ENCODE results near the gene TMPRSS13. TPM values are rescaled to one million over a fixed set of nuclear protein-coding genes. Genes with fewer than 3 reads are reported as not detected.
A peak's percentile ranks its signal among the peaks of the same experiment; 100 is the strongest.

Gene TMPRSS13
- total and polyA plus RNA-seq, 2 experiments from 2014 or later, result 1.3 to 1.9 TPM

- Histone ChIP-seq H3K9me3 (ENCODE audit: low read depth) (no peaks in the 10 kb centered on the region), H2AFZ (no peak overlapping the region), H4K20me1 (ENCODE audit: insufficient read depth, poor library complexity, severe bottlenecking) (no peaks in the 10 kb centered on the region), H3K27me3 (no peaks in the 10 kb centered on the region), H3K9me2 (replicated peaks; ENCODE audit: insufficient read depth) (no peaks in the 10 kb centered on the region), H3K27ac (peak overlapping the region; percentile 68), H3K79me2 (no peaks in the 10 kb centered on the region), H3K36me3 (replicated peaks; ENCODE audit: insufficient read depth, low read depth) (no peaks in the 10 kb centered on the region), H3K4me3 (no peak overlapping the region), H3K4me2 (no peak overlapping the region), H3K4me1 (ENCODE audit: insufficient read depth) (peaks cover 20% of the 10 kb centered on the region)
- no peak for DNase-seq (ENCODE audit: low spot score)
- 94% methylated on average over 20 of the region's 20 CpGs for WGBS (ENCODE audit: low lambda C conversion rate, missing lambda C conversion rate)
- TF ChIP-seq CTCF (IDR thresholded peaks at IDR 0.05; ENCODE audit: poor library complexity) (no peak), EZH2phosphoT487 (IDR thresholded peaks at IDR 0.05; ENCODE audit: low read depth, severe bottlenecking, unreplicated experiment) (no peak), EZH2 (IDR thresholded peaks at IDR 0.05; ENCODE audit: borderline replicate concordance) (no peak)
Observed at GRCh38 chr11:117909611-117910382, 19.4 kb downstream of the TMPRSS13 start.

DNA sequence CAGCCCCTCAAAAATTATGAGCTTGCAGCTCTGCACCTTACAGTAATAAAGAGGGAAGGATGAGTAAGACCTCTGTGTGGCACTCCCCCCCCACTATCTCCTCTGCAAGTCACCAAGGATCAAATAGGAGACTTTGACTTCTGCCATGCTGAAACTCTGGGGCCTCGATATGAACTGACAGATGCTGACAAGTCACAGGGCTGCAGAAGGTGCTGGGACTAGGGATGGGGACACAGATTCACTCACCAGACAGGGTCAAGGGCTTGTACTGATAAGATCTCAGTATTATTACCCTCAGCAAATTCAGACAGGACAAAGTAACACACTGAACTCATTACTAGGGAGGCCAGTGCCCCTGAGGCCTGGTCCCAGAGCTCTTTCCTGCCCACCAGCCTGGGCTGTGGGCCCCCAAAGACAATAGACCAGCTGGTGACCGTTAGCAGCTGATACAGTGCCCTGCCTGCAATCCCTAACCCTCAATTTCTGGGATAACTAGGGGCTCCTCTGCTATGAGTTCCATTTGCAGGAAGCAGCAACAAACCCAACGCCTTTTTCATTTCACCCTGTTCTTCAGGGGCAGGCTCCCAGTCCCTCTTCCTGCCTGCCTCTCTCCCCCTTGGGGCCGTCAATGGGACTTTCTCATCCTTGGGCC, 20.1 kb downstream of the TMPRSS13 start:
- WGBS (ENCODE audit: low lambda C conversion rate, missing lambda C conversion rate), result 57% methylated on average over 4 of the region's 4 CpGs
- peak; percentile 65 for DNase-seq (ENCODE audit: low spot score)
- H3K4me1 ChIP-seq (ENCODE audit: insufficient read depth), result peaks cover 18% of the 10 kb centered on the region
- H3K79me2 ChIP-seq, result no peaks in the 10 kb centered on the region
- no peaks in the 10 kb centered on the region for H3K9me2 ChIP-seq (replicated peaks; ENCODE audit: insufficient read depth)
- no peaks in the 10 kb centered on the region for H3K27me3 ChIP-seq
- no peak overlapping the region for H2AFZ ChIP-seq
- H3K9me3 ChIP-seq (ENCODE audit: low read depth), result no peaks in the 10 kb centered on the region
- TF ChIP-seq EZH2phosphoT487 (IDR thresholded peaks at IDR 0.05; ENCODE audit: low read depth, severe bottlenecking, unreplicated experiment) (no peak), CTCF (IDR thresholded peaks at IDR 0.05; ENCODE audit: poor library complexity) (no peak), EZH2 (IDR thresholded peaks at IDR 0.05; ENCODE audit: borderline replicate concordance) (no peak)
- no peaks in the 10 kb centered on the region for H4K20me1 ChIP-seq (ENCODE audit: insufficient read depth, poor library complexity, severe bottlenecking)
- peak overlapping the region; percentile 90 for H3K27ac ChIP-seq
- H3K36me3 ChIP-seq (replicated peaks; ENCODE audit: insufficient read depth, low read depth), result no peaks in the 10 kb centered on the region
- no peak overlapping the region for H3K4me3 ChIP-seq
- no peak overlapping the region for H3K4me2 ChIP-seq

GRCh38 chr11:117908109-117908895, 20.9 kb downstream of the TMPRSS13 start:
- Histone ChIP-seq H3K4me2 (peak overlapping the region; percentile 60), H3K4me3 (no peak overlapping the region), H2AFZ (no peak overlapping the region), H3K27me3 (no peaks in the 10 kb centered on the region), H3K9me3 (ENCODE audit: low read depth) (no peaks in the 10 kb centered on the region), H3K9me2 (replicated peaks; ENCODE audit: insufficient read depth) (no peaks in the 10 kb centered on the region), H3K27ac (peak overlapping the region; percentile 90), H3K36me3 (replicated peaks; ENCODE audit: insufficient read depth, low read depth) (no peaks in the 10 kb centered on the region), H4K20me1 (ENCODE audit: insufficient read depth, poor library complexity, severe bottlenecking) (no peaks in the 10 kb centered on the region), H3K79me2 (no peaks in the 10 kb centered on the region), H3K4me1 (ENCODE audit: insufficient read depth) (peaks cover 18% of the 10 kb centered on the region)
- WGBS (ENCODE audit: low lambda C conversion rate, missing lambda C conversion rate), result 85% methylated on average over 17 of the region's 17 CpGs
- TF ChIP-seq EZH2 (IDR thresholded peaks at IDR 0.05; ENCODE audit: borderline replicate concordance) (no peak), CTCF (IDR thresholded peaks at IDR 0.05; ENCODE audit: poor library complexity) (no peak), EZH2phosphoT487 (IDR thresholded peaks at IDR 0.05; ENCODE audit: low read depth, severe bottlenecking, unreplicated experiment) (no peak)
- DNase-seq (ENCODE audit: low spot score), result no peak

Measured in hepatocyte (in vitro differentiated cells).